ENCODE results near the gene DNAI4.

DNA sequence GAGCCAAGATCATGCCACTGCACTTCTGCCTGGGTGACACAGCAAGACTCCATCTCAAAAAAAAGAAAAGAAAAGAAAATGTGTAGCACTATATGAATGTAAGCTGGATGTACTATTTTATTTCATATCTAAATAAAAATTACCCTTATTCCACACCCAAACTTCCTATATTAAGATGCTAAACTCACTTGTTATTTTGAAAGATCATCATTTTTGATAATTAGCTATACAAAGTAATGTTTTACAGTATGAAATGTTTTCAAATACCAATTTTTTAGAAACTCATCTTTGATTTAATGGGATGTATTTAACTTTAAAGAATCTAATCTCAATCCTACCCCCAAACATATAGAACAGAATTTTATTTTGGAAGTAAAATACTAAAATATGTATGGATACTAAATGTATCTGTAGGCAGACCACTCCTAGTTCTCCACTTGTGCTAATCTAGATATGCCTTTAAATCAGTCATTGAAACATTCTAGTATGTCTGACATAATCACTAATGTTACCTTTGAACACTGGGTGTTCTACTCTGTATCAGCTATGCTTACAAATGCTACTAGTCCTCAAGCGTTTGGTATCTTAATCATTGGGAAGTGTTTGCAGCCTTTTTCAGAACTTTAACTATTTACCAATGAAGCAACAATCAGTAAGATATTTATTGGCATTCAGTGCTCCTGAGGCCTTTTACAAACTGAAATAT lies 13.0 kb upstream of the DNAI4 start:
- TF ChIP-seq, protein P1, sequence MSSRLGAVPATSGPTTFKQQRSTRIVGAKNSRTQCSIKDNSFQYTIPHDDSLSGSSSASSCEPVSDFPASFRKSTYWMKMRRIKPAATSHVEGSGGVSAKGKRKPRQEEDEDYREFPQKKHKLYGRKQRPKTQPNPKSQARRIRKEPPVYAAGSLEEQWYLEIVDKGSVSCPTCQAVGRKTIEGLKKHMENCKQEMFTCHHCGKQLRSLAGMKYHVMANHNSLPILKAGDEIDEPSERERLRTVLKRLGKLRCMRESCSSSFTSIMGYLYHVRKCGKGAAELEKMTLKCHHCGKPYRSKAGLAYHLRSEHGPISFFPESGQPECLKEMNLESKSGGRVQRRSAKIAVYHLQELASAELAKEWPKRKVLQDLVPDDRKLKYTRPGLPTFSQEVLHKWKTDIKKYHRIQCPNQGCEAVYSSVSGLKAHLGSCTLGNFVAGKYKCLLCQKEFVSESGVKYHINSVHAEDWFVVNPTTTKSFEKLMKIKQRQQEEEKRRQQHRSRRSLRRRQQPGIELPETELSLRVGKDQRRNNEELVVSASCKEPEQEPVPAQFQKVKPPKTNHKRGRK (CRISPR knock-in tag; IDR thresholded peaks at IDR 0.05; ENCODE audit: borderline replicate concordance), result no peak
- TF ChIP-seq, protein P2, sequence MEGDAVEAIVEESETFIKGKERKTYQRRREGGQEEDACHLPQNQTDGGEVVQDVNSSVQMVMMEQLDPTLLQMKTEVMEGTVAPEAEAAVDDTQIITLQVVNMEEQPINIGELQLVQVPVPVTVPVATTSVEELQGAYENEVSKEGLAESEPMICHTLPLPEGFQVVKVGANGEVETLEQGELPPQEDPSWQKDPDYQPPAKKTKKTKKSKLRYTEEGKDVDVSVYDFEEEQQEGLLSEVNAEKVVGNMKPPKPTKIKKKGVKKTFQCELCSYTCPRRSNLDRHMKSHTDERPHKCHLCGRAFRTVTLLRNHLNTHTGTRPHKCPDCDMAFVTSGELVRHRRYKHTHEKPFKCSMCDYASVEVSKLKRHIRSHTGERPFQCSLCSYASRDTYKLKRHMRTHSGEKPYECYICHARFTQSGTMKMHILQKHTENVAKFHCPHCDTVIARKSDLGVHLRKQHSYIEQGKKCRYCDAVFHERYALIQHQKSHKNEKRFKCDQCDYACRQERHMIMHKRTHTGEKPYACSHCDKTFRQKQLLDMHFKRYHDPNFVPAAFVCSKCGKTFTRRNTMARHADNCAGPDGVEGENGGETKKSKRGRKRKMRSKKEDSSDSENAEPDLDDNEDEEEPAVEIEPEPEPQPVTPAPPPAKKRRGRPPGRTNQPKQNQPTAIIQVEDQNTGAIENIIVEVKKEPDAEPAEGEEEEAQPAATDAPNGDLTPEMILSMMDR (IDR thresholded peaks at IDR 0.05), result no peak
- TF ChIP-seq, protein P3, sequence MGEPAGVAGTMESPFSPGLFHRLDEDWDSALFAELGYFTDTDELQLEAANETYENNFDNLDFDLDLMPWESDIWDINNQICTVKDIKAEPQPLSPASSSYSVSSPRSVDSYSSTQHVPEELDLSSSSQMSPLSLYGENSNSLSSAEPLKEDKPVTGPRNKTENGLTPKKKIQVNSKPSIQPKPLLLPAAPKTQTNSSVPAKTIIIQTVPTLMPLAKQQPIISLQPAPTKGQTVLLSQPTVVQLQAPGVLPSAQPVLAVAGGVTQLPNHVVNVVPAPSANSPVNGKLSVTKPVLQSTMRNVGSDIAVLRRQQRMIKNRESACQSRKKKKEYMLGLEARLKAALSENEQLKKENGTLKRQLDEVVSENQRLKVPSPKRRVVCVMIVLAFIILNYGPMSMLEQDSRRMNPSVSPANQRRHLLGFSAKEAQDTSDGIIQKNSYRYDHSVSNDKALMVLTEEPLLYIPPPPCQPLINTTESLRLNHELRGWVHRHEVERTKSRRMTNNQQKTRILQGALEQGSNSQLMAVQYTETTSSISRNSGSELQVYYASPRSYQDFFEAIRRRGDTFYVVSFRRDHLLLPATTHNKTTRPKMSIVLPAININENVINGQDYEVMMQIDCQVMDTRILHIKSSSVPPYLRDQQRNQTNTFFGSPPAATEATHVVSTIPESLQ (CRISPR knock-in tag; IDR thresholded peaks at IDR 0.05), result no peak
- TF ChIP-seq, protein P4, sequence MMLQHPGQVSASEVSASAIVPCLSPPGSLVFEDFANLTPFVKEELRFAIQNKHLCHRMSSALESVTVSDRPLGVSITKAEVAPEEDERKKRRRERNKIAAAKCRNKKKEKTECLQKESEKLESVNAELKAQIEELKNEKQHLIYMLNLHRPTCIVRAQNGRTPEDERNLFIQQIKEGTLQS (CRISPR knock-in tag; conservative IDR thresholded peaks at IDR 0.05), result no peak
- TF ChIP-seq ZBTB21 (CRISPR knock-in tag; IDR thresholded peaks at IDR 0.05; ENCODE audit: borderline replicate concordance) (no peak), NR2C2 (CRISPR knock-in tag; IDR thresholded peaks at IDR 0.05) (no peak)
